ENCODE measurements around the gene MRPL40.

MRPL40 gene

GRCh38 chr22:19463491-19464469 is 31.4 kb downstream of the MRPL40 start:
- DNase-seq = no peak

- DNase-seq = no peak
These were observed 32.2 kb downstream of the MRPL40 start for GRCh38 chr22:19464546-19464945.

- DNase-seq = no peak
These were observed 32.6 kb downstream of the MRPL40 start for GRCh38 chr22:19464975-19465374.

GRCh38 chr22:19466126-19466716 is 33.9 kb downstream of the MRPL40 start:
- DNase-seq = peak in 1 of 2 experiments; percentile 9

GRCh38 chr22:19466848-19467752 is 34.8 kb downstream of the MRPL40 start:
- no peak for DNase-seq

GRCh38 chr22:19467912-19468311 is 35.6 kb downstream of the MRPL40 start:
- DNase-seq = no peak

GRCh38 chr22:19469421-19469820 is 37.1 kb downstream of the MRPL40 start:
- DNase-seq = no peak

- no peak for DNase-seq
These were observed 37.7 kb downstream of the MRPL40 start for GRCh38 chr22:19470010-19470409.

- DNase-seq = no peak
These were observed 39.2 kb downstream of the MRPL40 start for GRCh38 chr22:19471572-19471971.

GRCh38 chr22:19472233-19472632 is 39.9 kb downstream of the MRPL40 start:
- no peak for DNase-seq

- DNase-seq = no peak
These were observed 41.2 kb downstream of the MRPL40 start for GRCh38 chr22:19473578-19473977.

GRCh38 chr22:19476023-19476422 is 43.7 kb downstream of the MRPL40 start:
- no peak for DNase-seq

GRCh38 chr22:19477321-19478044 is 45.1 kb downstream of the MRPL40 start:
- DNase-seq = no peak

GRCh38 chr22:19478045-19478900 is 45.9 kb downstream of the MRPL40 start:
- DNase-seq = peak in 1 of 2 experiments; percentile 16

GRCh38 chr22:19478901-19479354 is 46.6 kb downstream of the MRPL40 start, which contains the start of gene UFD1:
Gene UFD1 (minus strand): TSS chr22:19479193. CDS start chr22:19479085, 108 bp downstream.
- DNase-seq = peak; percentile 68 to 81

- DNase-seq = peak; percentile 96 to 98
These were observed 47.2 kb downstream of the MRPL40 start, which contains the start of gene CDC45 for GRCh38 chr22:19479355-19480172. Gene CDC45 (plus strand): TSS chr22:19479920. CDS start chr22:19479969, 49 bp downstream.

- no peak for DNase-seq
These were observed 47.8 kb downstream of the MRPL40 start for GRCh38 chr22:19480173-19480568.

- no peak for DNase-seq
These were observed 48.4 kb downstream of the MRPL40 start for GRCh38 chr22:19480789-19481188.

- no peak for DNase-seq
These were observed 50.0 kb downstream of the MRPL40 start for GRCh38 chr22:19482297-19482696.
